ENCODE measurements around the gene TVP23B.
A peak's percentile ranks its signal among the peaks of the same experiment; 100 is the strongest.
"Not testable (repeated sequence)": the region's sequence is repeated elsewhere in the genome, so short reads cannot be mapped to it uniquely, and the experiment has no call there.

DNA sequence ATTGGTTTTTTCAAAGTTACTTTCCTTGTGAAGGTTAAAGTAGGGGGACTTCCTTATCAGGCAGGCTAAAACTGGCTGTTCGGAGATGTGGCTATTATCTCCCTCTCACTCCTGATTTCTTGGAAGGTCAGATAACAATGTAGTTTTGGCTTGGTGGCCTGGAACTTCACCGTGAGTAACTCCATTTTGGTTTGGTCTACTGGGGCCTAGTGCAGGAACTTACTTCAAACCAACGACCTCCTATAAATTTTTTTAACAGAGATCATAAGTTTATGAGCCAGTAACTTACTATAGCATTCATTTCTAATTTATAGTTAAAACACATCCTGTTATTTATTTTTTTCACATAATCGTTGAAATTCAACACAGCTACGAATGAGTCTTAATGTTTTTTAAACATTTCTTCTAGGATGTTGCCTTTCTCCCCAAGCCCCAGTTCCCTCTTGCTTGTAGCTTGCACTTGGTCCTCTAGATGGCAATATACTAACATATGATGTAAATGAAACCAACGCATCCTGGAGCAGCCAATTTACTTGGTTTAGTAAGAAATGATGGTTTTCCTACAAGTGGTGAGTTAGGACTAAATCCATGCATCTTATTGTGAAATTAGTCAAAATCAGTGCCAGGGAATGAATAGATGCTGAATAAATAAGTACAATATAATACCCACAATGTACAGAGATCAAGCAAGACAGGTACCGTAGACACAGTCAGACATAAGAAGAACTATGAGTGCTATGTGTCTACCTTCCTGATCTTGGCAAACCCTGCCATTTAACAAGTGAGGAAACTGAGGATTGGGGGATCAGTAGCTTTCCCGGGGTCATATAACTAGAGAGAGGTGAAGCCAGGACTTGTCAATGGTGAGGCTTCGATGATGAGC lies 35.7 kb downstream of the TVP23B start:
- not testable (repeated sequence) for TF ChIP-seq POLR2A (IDR thresholded peaks at IDR 0.05)
- TF ChIP-seq CTCF (IDR thresholded peaks at IDR 0.05) = peak; percentile 26 to 77 (median 56)
